Thoracic aorta (tissue), 2 donors: ENCODE data around the gene GPR107. TPM values are rescaled to one million over a fixed set of nuclear protein-coding genes. Genes with fewer than 3 reads are reported as not detected.
A peak's percentile ranks its signal among the peaks of the same experiment; 100 is the strongest.

Experiments
- ATAC-seq: fragments of 150-250 bp; one replicate; pipeline ENCODE4 v1.8.0; 2017; ENCODE audit warnings: low read depth; ENCODE audit not compliant: insufficient number of reproducible peaks, low FRiP score
- DNase-seq: peaks from one replicate; pipeline ENCODE4 v3.0.0-alpha.2; 2020; ENCODE audit warnings: low spot score
- H3K27ac ChIP-seq, 2 donors: fragments of 200-600 bp; sonication (generic); 1 replicate in 1 of 2; 2 replicates in 1 of 2; pipeline ENCODE4 v1.5.1; 2016; ENCODE audit warnings: mild to moderate bottlenecking in 2 of 2, moderate library complexity in 2 of 2
- H3K27me3 ChIP-seq: fragments of 200-600 bp; sonication (generic); replicated peaks from 2 replicates; pipeline ENCODE4 v1.6.0; 2016; ENCODE audit warnings: mild to moderate bottlenecking; ENCODE audit not compliant: insufficient read depth
- H3K36me3 ChIP-seq: fragments of 200-600 bp; sonication (generic); one replicate; pipeline ENCODE4 v1.5.1; 2016
- H3K4me1 ChIP-seq, 2 donors: fragments of 200-600 bp; sonication (generic); 1 replicate in 1 of 2; 2 replicates in 1 of 2; pipeline versions ENCODE4 v1.5.1 to v1.6.0; 2016; ENCODE audit warnings: low read depth in 2 of 2, mild to moderate bottlenecking in 1 of 2; ENCODE audit not compliant: control insufficient read depth in 1 of 2
- H3K4me3 ChIP-seq: fragments of 200-600 bp; sonication (generic); 2 replicates; pipeline ENCODE4 v1.5.1; 2016; ENCODE audit warnings: mild to moderate bottlenecking
- H3K9me3 ChIP-seq: fragments of 200-600 bp; sonication (generic); 2 replicates; pipeline ENCODE4 v1.5.1; 2016
- CTCF ChIP-seq: fragments of 200-600 bp; sonication (generic); IDR thresholded peaks from one replicate; pipeline ENCODE4 v1.5.1; 2019; ENCODE audit warnings: antibody characterized with exemption
- total RNA-seq, 2 donors: library from RNA; depleted of rRNA; stranded (reverse); fragments of >200 nt; gene quantifications; one replicate each; pipeline versions ENCODE4 v1.1.0 to v1.2.3, GENCODE V29; 2016

GPR107 gene
- total RNA-seq, 2 donors from 2014 or later, result 47.5 to 51.9 TPM

GRCh38 chr9:130023994-130024596 lies 29.6 kb upstream of the GPR107 start:
- Histone ChIP-seq H3K27me3 (no peaks in the 10 kb centered on the region), H3K27ac (peak overlapping the region; percentile 10 to 48), H3K36me3 (no peaks in the 10 kb centered on the region), H3K4me1 (peaks cover 49 to 65% of the 10 kb centered on the region in 2 donors), H3K9me3 (no peaks in the 10 kb centered on the region), H3K4me3 (no peak overlapping the region)
- ATAC-seq, result no peak
- no peak for DNase-seq
- TF ChIP-seq CTCF, result no peak

- ATAC-seq (no peak), DNase-seq (no peak)
- Histone ChIP-seq H3K4me3 (no peak overlapping the region), H3K36me3 (no peaks in the 10 kb centered on the region), H3K27me3 (no peaks in the 10 kb centered on the region), H3K4me1 (peaks cover 54 to 70% of the 10 kb centered on the region in 2 donors), H3K9me3 (no peaks in the 10 kb centered on the region), H3K27ac (peak overlapping the region in 1 of 2 donors; percentile 48)
- no peak for TF ChIP-seq CTCF
Observed at GRCh38 chr9:130024597-130024994, 29.1 kb upstream of the GPR107 start.

GRCh38 chr9:130026583-130027340 lies 26.9 kb upstream of the GPR107 start:
- no peak for ATAC-seq
- peaks cover 45 to 65% of the 10 kb centered on the region in 2 donors for H3K4me1 ChIP-seq
- no peak overlapping the region for H3K27ac ChIP-seq

DNA sequence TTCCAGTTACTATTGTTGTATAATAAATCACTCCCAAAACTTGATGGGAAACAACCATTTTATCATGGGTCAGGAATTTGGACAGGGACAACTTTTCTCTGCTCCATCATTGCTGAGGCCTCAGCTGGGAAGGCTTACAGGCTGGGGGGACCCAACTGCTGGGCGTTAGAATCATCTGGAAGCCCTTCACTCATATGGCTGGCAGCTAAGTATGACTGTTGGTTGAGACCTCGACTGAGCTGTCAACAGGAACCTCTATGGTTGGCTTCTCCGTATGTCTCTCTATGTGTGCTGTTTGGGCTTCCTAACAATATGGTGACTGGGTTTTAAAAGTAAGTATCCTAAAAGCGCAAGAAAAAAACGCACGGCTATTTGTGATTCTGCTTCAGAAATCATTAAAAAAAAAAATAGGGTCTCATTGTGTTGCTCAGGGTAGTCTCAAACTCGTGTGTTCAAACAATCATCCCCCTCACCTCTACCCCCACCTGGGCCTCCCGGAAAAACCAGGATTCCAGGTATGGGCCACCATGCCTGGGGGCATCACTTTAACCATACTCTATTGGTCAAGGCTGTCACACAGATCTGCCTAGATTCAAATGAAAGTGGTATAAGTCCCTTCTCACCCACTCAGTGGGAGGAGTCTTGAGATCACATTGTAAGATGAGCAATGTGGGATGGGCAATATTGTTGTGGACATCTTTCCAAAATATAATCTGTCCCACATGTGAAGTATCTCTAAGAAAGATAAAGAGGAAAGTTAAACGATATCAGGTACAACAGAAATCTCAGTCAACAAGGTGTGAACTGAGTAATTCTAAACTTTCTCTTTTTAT lies 26.0 kb upstream of the GPR107 start:
- Histone ChIP-seq H3K27ac (no peak overlapping the region), H3K36me3 (no peaks in the 10 kb centered on the region), H3K4me1 (peaks cover 55 to 66% of the 10 kb centered on the region in 2 donors), H3K27me3 (no peaks in the 10 kb centered on the region), H3K4me3 (no peak overlapping the region), H3K9me3 (no peaks in the 10 kb centered on the region)
- no peak for ATAC-seq
- no peak for DNase-seq
- no peak for TF ChIP-seq CTCF

More at GRCh38 chr9:130026583-130027340, 26.9 kb upstream of the GPR107 start:
- TF ChIP-seq CTCF, result no peak
- H3K27me3 ChIP-seq, result no peaks in the 10 kb centered on the region
- no peaks in the 10 kb centered on the region for H3K9me3 ChIP-seq
- H3K36me3 ChIP-seq, result no peaks in the 10 kb centered on the region
- no peak overlapping the region for H3K4me3 ChIP-seq
- no peak for DNase-seq
